Upper lobe of right lung (tissue), 1 donor: ENCODE measurements around the gene SSBP1. TPM values are rescaled to one million over a fixed set of nuclear protein-coding genes. Genes with fewer than 3 reads are reported as not detected.
"Not testable (repeated sequence)": the region's sequence is repeated elsewhere in the genome, so short reads cannot be mapped to it uniquely, and the experiment has no call there.

Source experiments
- ATAC-seq: fragments of 200-7000 bp; cut with Tn5 transposase; one replicate; pipeline ENCODE4 v1.9.1; 2020; ENCODE audit warnings: mild to moderate bottlenecking, moderate library complexity
- DNase-seq: peaks from one replicate; pipeline ENCODE4 v3.0.0-alpha.2; 2020
- H3K27ac ChIP-seq: fragments of 200-600 bp; one replicate; pipeline ENCODE4 v1.8.0; 2022
- H3K27me3 ChIP-seq: fragments of 200-600 bp; one replicate; pipeline ENCODE4 v1.8.0; 2022; ENCODE audit warnings: mild to moderate bottlenecking
- H3K36me3 ChIP-seq: fragments of 200-600 bp; one replicate; pipeline ENCODE4 v1.8.0; 2022
- H3K4me1 ChIP-seq: fragments of 200-600 bp; one replicate; pipeline ENCODE4 v1.8.0; 2022
- H3K4me3 ChIP-seq: fragments of 200-600 bp; one replicate; pipeline ENCODE4 v1.8.0; 2022; ENCODE audit warnings: mild to moderate bottlenecking
- H3K9me3 ChIP-seq: fragments of 200-600 bp; one replicate; pipeline ENCODE4 v1.8.0; 2022
- intact Hi-C: fragments of 100-400 bp; cut with DNase I; formaldehyde crosslinking; loops from one replicate; pipeline ENCODE4 v1.11.0; 2022
- long read RNA-seq: library from polyadenylated mRNA; unstranded; transcript quantifications from one replicate; pipeline ENCODE4 v2.0.0, GENCODE V29; 2021
- total RNA-seq: library from RNA; stranded (reverse); fragmentation: NEBNext Ultra II Directional; extraction: Animal tissue kit (Norgen Biotek cat#: 25700); gene quantifications from one replicate; pipeline ENCODE4 v1.2.1, GENCODE V29; 2021
- TF ChIP-seq, protein P1 (sequence below): fragments of 200-600 bp; IDR thresholded peaks from one replicate; pipeline ENCODE4 v1.8.0; 2022; ENCODE audit warnings: antibody characterized with exemption
- donor health status: DM: no; HTN: yes; CAD: no; lungs with severe emphysema.

The SSBP1 gene, protein sequence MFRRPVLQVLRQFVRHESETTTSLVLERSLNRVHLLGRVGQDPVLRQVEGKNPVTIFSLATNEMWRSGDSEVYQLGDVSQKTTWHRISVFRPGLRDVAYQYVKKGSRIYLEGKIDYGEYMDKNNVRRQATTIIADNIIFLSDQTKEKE
- total RNA-seq, result 64.9 TPM
- long read RNA-seq, transcript SSBP1-201 (7 exons, 687 nt), result major isoform, 17 of 22 reads
- long read RNA-seq, partial matches to known transcripts, result 0 of 22 reads
- long read RNA-seq, other reads (novel, unspliced or antisense), result 2 of 22 reads

DNA sequence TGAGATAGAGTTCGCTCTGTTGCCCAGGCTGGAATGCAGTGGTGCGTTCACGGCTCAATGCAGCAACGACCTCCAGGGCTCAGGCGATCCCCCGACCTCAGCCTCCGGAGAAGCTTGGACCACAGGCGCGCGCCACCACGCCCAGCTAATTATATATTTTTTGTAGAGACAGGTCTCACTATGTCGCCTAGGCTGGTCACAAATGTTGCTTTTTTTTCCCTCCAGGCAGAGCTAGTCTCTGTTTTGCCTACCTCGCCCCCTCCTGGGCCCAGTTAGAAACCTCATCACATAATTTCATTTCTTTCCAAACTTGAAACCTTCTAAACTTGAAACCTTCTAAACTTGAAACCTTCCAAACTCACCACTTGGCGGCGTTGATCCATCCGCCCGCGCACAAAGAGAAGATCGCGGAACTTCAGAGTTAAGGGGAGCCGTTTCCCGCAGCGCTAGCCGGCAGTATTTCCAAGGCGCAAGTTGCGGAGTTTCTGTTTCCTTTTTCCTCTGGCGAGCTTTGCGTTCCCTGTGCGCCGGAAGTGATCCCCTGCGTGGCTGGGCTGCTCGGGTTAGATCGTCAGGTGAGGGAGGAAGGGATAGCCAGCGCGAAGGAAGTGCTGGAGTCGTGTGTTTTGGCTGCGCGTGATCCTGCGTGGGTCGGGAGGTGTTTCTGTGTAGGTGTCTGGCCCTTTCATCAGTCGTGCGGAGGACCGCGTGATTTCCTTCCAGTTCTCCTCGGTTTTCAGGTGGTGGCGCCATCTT, at the start of gene SSBP1:
Gene SSBP1 (plus strand): TSS at position 523 of the 756 bp plus-strand sequence. CDS start 809 bp downstream, outside the sequence.
- TF ChIP-seq, protein P1, sequence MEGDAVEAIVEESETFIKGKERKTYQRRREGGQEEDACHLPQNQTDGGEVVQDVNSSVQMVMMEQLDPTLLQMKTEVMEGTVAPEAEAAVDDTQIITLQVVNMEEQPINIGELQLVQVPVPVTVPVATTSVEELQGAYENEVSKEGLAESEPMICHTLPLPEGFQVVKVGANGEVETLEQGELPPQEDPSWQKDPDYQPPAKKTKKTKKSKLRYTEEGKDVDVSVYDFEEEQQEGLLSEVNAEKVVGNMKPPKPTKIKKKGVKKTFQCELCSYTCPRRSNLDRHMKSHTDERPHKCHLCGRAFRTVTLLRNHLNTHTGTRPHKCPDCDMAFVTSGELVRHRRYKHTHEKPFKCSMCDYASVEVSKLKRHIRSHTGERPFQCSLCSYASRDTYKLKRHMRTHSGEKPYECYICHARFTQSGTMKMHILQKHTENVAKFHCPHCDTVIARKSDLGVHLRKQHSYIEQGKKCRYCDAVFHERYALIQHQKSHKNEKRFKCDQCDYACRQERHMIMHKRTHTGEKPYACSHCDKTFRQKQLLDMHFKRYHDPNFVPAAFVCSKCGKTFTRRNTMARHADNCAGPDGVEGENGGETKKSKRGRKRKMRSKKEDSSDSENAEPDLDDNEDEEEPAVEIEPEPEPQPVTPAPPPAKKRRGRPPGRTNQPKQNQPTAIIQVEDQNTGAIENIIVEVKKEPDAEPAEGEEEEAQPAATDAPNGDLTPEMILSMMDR, result peak; percentile 75
- Histone ChIP-seq H3K4me1 (peaks cover 20% of the 10 kb centered on the region), H3K27ac (peak within 1 kb of the TSS; percentile 90), H3K9me3 (no peaks in the 10 kb centered on the region), H3K27me3 (no peaks in the 10 kb centered on the region), H3K4me3 (peak within 1 kb of the TSS; percentile 58), H3K36me3 (peaks cover 34% of the 10 kb centered on the region)
- peak; percentile 97 for ATAC-seq
- intact Hi-C loops, result no loop called here
- DNase-seq, result peak; percentile 93

DNA sequence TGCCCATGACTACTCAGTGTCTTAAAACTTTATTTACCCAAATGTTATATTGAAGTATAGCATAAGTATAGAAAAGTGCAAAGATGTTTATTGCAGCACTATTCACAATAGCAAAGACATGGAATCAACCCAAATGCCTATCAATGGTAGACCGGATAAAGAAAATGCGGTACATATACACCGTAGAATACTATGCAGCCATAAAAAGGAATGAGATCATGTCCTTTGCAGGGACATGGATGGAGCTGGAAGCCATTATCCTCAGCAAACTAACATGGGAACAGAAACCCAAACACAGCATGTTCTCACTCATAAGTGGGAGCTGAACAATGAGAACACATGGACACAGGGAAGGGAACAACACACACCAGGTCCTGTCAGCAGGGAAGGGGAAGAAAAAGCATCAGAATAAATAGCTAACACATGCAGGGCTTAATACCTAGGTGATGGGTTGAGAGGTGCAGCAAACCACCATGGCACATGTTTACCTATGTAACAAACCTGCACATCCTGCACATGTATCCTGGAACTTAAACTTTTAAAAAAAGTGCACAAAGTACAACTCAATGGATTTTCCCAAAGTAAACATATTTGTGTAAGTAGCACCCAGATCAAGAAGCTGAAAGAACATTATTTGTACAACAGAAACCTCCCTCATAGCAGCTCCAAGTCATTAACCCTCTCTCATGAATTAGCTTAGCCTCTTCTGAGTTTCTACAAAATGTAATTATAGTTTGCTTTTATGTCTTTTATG, 48.9 kb upstream of the SSBP1 start:
- ATAC-seq, DNase-seq, H3K27ac ChIP-seq, H3K4me1 ChIP-seq, H3K4me3 ChIP-seq, H3K27me3 ChIP-seq, intact Hi-C loops, H3K9me3 ChIP-seq: not testable (repeated sequence)
- H3K36me3 ChIP-seq, result peaks cover 11% of the 10 kb centered on the region

DNA sequence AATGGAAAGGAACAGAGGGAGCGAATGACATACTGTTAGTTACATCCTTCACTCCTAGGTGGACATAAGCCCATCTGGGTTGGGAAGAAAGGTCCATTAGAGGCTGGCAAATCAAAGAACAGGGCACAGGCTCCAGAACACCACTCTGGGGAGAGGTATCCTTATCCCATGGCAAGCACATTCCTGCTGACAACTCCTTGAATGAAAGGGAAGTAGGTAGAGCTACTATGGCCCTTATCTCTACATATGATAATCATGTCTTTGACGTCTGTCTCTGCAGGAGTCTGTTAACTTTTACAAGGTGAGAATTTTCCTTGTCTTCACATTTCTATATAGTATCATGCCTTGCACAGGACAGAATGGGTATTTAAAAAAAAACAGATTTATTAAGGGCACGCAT, 46.6 kb upstream of the SSBP1 start:
- H3K27ac ChIP-seq, result no peak overlapping the region
- H3K36me3 ChIP-seq, result no peaks in the 10 kb centered on the region
- no peaks in the 10 kb centered on the region for H3K27me3 ChIP-seq
- ATAC-seq (no peak), DNase-seq (no peak)
- H3K9me3 ChIP-seq, result no peaks in the 10 kb centered on the region
- TF ChIP-seq, protein P1, result no peak
- no peak overlapping the region for H3K4me3 ChIP-seq
- peaks cover 11% of the 10 kb centered on the region for H3K4me1 ChIP-seq
- intact Hi-C loops, result no loop called here

DNA sequence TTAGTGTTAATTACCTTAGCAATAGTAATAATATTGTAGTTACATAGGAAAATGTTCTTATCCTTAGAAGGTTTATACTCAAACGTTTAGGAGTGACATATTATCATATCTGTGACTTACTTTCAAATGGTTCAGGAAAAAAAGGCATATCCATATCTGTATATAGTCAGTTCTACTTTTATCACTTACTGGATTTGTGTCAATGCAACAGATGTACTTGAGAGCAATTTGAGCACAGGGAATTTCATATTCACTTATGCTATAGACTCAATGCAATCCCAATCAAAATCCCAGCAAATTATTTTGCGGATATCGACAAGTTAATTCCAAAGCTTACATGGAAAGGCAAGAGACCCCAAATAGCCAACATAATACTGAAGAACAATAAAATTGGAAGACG, 46.2 kb upstream of the SSBP1 start:
- ATAC-seq, result no peak
- H3K36me3 ChIP-seq, result no peaks in the 10 kb centered on the region
- intact Hi-C loops, result no loop called here
- DNase-seq, result no peak
- H3K4me3 ChIP-seq, result no peak overlapping the region
- TF ChIP-seq, protein P1, result no peak
- H3K9me3 ChIP-seq, result no peaks in the 10 kb centered on the region
- no peaks in the 10 kb centered on the region for H3K27me3 ChIP-seq
- H3K4me1 ChIP-seq, result peaks cover 16% of the 10 kb centered on the region
- no peak overlapping the region for H3K27ac ChIP-seq

DNA sequence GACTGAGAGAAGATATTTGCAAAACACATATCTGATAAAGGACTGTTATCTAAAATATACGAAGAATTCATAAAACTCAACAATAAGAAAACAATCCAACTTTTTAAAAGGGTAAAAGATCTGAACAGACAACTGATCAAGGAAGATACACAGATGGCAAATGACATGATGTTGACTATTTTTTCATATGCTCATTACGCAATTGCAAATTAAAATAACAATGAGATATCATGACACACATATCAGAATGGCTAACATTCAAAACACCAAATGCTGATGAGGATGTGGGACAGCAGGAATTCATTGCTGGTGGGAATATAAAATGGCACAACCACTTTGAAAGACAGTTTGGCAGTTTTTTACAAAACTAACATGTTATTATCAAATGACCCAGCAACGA, 45.1 kb upstream of the SSBP1 start:
- H3K4me3 ChIP-seq, result no peak overlapping the region
- DNase-seq (no peak), ATAC-seq (no peak)
- H3K27me3 ChIP-seq, result no peaks in the 10 kb centered on the region
- intact Hi-C loops, result no loop called here
- H3K27ac ChIP-seq, result no peak overlapping the region
- no peaks in the 10 kb centered on the region for H3K36me3 ChIP-seq
- peaks cover 27% of the 10 kb centered on the region for H3K4me1 ChIP-seq
- TF ChIP-seq, protein P1, result no peak
- no peaks in the 10 kb centered on the region for H3K9me3 ChIP-seq
